Measurements from ENCODE around the gene MEGF11.

MEGF11 gene

DNA sequence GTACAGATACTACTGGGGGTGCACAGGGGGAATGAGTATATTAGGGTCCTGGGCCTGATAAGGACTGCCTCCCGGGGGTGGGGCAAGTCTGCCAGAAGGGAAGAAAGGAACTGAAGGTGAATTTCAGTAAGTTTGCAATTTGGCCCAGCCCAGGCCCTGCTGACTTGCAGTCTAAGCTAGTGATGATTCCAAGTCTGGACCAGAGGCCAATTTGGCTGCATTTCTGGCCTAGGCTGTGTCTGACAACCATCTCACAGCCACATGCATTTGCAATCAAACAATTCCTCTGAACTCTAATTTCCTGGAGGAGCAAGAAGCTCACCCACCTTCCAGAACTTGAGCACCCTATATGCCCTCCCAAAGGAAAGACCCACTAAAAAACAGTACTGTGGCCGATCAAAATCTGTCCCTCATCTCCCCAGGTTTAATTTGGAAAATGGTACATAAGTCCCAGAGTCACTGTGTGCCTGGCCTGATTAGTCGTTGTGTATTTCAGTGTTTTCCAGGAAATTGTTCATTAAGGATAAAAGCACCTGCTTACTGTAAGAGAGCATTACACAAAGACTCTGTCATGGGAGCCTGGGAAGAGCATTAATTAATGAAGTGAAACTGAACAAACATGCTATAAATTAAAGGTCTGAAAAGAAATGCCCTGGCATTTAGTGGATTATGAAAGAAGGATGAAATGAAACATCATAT is 114.5 kb downstream of the MEGF11 start:
- peak; percentile 21 for DNase-seq

DNA sequence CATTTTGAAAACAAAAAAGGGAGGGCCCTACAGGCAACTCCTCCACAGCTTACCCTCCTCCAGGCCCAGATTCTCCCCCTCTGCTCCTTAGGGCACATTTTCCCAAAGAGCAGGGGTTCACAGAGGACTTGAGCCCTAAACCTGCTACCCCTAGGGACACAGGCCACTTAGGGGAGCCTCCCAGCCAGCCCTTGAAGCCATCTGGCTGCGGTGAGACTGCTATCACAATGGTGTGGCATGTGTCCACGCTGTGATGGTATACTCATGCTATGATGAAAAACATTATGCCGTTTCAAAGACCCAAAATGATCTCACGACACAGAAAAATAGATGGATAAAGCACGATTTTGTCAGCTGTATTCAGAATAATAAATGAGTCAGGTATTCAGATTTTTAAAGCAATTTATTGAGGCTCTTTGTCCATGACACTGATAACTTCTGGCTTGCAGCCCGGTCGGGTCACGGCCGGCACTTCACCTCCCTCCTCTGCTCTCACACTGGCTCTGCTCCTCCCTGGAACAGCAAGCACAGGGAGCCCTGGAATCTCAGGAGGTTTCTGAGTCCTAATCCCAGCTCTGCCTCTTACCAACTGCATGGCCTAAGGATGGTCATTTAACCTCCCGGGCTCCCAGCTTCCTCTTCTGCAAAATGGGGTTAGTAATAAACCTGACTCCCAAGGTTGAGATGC is 115.3 kb downstream of the MEGF11 start:
- DNase-seq: no peak

DNA sequence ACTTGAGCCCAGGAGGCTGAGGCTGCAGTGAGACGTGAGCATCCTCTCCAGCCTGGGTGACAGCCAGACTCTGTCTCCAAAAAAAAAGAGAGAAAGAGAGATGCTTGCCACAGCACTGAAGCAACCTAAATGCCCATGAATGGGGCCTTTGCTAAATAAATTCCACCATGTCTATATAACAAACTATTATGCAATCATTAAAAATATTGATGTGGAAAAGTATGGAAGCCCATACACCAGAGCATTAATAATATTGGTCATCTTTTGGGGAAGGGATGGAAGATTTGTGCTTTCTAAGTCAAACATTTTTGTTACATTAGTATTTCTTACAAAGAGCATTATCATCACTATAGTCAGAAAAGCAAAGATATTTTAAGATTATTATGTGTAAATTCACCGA is 116.6 kb downstream of the MEGF11 start:
- no peak for DNase-seq

DNA sequence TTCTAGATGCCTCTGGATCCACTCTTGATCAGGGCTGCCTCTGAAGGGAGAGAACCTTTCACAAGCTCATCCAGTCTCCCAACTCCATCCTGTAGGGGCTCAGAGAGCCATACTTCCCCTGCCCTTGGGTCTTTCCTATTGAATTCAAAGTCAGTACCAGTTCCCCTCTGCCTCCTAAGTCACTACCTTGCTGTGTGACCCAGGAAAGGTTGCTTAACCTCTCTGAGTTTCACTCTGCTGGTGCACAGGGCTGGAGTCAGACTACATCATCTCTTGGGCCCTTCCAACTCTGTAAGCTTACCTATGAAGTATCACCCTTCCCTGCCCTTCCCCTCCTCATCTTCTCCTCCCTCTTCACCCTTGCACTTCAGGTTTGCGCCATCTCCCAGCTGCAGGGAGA is 117.9 kb downstream of the MEGF11 start:
- DNase-seq: no peak

DNA sequence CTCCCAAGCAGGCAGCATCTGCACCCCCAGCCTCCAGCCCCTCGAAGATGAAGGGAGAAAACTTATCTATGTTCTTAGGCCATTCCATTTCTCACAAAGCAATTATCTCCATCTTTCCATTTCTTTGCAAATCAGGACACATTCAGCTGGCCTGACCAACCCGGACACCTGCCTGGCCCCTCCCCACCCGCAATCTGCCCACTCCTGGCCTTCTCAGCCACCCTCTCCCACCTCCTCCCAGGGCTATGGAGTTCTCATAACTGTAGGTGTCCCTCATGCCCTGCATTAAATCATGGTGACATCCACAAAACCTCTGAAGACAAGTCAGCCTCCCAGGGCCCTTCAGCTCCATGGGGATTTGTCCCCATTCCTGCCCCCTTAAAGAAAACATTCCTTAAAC is 119.3 kb downstream of the MEGF11 start:
- no peak for DNase-seq

DNA sequence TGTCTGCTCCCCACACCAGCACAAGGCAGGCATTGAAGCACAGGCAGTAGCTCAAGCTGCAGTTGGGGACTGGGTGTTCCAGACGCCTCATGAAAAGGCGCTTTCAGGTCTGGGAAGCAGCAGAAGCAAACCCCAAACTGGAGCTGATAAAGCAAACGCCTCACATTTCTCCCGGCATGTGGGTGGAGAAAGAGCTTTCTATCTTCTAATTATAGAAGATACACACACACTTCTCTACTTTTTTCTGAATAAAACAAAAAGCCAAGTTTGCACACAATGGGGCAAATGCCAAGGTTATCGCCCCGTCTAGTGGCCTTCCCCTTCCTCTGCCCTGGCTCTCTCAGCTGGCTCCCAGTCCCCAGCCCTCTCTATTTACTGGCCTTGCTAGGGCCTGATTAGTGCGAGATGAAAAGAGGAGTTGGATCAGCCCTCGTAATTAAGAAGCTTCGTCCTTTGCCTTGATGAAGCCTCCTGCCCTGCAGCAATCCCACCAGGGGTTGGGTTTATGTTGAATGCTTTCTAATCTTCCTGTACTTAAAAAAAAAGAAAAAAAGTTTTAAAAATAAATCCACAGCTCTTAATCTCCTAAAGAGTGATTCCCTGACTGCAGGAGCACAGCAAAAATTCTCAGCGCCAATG is 120.2 kb downstream of the MEGF11 start:
- DNase-seq: no peak

DNA sequence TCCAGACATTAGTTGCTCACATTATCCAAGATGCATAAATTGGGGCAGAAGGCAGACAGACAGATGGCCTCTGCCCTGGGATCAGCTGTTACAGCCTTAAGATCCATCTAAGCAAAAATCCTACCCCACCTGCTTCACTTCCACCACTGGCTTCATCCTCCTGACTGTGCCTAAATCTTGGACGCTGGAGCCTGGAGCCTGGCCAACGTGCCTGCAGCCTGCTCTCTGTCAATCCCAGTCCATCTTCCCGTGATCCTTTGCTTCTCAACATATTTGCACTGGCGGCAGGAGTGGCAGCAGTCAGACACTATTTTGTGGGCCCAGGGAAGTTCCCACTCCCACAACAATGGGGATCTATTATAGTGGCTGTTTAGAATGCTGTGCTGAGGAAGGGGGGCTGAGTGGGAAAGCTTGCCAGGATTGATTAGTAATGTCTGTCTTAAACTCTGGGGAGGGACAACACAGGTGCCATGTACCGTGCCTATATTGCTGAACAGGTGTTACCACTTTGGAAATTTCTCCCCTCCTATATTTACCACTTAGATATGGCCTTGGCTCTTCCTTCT is 121.2 kb downstream of the MEGF11 start:
- DNase-seq: no peak

DNA sequence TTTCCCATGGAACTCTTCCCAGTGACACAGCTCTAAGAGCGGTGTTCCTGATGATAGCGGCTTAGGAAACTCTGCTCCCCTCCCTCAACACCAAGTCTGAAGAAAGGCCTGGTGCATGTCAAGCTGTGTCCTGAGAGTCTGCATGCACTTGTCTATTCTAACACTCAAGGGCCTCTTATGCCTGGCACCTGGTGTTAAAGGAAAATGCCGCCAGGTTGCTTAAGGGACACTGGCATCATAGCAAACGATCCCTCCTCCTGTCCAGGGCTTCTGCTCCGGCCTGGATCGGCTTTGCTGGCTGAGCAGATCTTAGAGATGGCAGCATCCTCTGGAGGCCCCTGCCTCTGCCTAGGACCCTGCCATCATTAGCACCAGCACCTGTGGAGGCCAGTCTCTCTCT is 121.7 kb downstream of the MEGF11 start:
- DNase-seq: no peak

DNA sequence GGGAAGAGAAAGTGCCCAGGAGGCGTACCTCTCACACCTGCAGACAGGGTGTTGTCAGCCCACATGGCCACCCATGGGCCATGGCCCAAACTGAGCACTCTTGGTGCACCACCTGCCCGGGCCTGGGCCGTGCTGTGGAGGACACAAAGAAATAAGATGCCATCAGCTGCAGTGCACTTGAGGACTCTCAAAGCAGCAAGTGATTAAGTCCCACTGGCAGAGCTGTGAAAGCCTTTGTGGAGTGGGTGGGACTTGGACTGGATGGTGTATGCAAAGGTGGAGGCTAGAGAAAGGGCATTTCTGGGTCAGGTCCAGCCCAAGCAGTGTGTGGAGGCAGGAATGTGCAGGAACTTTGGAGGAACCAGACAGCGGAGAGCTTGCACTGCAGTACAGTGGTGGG is 122.3 kb downstream of the MEGF11 start:
- no peak for DNase-seq

DNA sequence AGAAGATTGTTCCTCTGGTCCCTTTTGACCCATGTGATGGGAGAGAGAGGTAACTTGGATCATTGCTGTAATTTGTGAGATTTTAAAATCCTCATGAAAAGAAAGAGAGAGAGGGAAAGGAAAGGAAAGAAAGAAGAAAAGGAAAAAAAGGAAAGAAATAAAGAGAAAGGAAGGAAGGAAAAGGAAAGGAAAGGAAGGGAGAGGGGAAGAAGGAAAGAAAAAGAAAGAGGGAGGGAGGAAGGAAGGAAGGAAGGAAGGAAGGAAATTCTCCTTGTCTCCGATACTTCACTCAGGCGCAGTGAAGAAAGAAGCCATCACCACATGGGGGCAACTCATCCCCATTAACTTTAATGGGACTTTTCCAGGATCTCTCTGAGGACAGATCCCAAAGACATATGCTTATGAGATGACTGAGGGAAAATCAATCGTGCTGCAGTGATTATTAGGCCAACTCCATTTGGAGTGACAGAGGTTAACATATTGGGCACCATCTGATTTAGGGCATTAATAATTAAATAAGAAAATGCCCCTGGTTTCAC is 123.0 kb downstream of the MEGF11 start:
- DNase-seq: no peak

DNA sequence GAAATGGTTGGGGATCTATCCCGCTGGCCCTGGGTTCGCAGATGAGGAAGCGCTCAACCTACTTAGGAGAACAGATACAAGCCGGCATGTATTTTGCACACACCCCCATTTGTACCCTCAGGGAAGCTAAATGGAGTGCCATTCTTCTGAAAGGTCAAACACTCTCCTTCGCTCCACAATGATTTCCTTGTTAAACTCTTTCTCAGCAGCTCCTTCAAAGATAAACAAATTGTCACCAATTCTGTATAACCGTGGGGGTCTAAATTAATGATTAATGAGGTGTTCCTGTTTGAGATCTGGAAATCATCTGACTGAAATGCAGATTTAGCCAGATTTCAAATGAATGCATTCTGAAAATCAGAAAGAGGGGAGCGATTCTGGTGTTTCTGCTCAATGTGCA is 124.0 kb downstream of the MEGF11 start:
- DNase-seq: no peak

DNA sequence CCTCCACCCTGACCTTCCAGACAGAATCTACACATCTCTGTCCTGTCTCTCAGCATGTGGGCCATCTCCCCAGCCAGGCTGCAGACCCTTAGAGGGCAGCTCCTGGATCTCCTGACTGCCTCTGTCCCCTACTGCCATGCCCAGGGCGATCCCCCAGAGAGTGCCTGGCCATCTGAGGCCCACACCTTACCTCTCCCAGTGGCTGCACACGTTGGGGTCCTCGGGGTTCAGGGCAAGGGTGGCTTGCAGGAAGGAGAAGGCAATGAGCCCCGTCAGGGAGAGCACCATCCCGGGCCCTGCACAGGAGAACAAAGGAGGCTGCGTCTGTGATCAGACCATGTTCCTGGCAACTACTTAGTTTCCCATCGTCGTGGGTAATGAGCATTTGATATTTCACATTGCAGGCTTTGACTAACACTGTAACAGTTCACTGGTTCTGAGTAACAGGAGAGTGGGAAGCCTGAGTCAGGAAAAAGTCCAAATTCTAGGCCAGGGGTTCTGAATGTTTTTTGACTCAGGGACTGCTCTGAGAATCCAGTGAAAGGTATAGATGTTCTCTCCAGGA is 125.4 kb downstream of the MEGF11 start:
- DNase-seq: no peak

DNA sequence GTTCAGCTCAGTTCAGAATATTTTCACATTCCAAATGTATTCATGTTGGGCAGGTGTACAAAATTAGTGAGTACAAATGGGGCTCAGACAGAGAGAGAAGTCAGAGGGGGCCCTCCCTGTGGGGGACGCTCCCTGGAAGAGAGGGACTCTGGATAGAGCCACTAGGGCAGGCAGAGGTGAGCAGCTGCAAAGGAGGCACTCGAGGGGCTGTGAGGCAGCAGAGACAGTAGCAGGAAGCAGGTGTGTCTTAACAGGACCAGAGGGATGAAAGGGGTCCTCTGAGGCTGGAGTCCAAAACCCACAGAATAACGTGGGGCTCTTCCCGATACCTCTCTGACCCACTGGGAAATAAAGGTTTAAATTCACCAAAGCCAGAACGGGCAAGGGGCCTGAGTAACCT is 127.1 kb downstream of the MEGF11 start:
- no peak for DNase-seq

DNA sequence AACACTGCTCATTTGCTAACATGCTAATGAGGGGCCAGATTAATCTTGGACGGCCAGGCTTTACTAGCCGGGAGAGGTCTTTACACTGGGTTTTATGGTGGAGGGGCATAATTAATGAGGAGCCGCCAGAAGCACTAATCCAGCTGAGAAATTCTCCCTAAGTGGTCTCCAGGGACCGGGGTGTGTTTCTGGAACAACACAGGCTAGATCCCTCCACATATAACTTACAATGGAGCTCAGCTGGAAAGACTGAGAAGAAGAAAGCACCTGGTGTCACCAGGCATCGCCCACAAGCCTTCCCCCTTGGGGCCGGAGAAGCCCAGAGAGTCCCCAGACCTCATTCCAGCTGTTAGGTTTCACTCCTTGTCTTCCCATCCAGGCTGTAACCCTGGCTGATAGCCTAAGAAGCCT is 127.5 kb downstream of the MEGF11 start:
- DNase-seq: no peak

DNA sequence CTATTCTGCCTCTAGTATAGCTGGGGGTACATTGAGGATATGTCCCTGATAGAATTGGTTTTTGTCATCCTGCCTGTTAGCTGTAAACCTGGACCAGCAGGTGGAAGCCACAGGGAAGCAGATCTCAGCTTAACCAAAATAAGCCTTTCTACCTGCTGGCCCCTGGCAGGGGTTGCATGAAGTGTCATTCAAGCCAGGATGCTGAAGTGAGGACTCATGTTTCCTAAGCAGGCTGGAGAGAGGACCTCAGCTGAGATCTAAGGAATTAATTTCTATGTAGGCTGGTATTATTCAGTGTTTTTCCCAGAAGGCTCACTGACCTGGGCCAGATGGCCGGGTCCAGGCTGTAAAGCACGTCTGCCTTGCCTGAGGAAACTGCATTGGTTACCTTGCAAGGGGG is 128.9 kb downstream of the MEGF11 start:
- DNase-seq: no peak

DNA sequence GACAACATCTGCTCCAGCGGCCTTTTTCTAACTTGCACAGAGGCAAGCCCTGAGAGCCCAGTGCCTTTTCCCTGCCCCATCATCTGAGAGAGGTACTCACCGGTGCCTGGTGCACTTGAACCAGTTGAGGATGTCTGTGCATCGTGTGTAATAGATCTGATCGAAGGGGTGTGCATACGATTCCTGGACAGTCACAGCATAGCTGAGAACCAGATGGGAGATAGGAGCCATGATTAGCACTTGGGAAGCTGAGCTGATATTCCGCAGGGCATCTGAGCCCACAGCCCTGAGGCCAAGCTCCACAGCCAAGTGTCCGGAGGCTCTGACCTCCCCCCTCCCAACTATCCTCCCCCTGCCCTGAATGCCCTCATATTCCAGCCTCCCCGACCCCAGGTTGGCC is 129.8 kb downstream of the MEGF11 start:
- DNase-seq: no peak

DNA sequence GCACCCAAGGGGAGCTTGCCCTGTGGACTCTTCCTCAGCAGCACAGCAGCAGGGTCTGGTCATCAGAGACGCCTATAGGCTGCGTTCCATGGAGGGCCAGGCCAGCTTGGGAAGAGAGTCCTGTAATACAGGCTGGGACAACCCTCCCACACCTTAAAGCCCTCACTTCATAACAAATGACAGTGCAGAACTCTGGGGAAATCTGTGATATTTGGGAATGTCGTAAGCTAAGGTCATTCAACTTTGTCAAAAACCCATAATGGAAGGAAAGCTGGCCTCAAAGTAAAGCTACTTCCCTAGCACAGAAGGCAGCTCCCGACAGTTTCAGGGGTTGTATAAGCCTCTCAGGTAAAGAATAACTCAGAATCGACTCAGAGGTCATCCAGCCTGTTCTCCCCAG is 133.1 kb downstream of the MEGF11 start:
- DNase-seq: no peak

DNA sequence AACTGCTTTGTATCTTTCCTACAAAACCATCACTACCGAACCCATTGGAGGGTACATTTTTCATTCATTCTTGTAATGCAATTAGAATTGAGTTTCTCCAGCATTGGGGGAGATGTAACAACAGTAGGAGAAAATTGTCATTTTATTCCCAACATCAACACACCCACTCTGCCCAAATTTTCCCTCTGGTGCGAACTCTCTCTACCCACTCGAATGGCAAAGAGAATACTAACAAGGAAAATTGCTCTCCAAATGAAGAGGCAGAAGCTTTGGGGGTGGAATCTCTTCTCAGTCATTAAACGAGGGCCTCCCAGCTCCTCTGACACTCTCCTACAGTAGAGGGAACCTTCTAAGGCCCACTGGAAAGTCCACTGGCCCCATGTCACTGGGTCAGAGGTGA is 135.7 kb downstream of the MEGF11 start:
- DNase-seq: no peak

DNA sequence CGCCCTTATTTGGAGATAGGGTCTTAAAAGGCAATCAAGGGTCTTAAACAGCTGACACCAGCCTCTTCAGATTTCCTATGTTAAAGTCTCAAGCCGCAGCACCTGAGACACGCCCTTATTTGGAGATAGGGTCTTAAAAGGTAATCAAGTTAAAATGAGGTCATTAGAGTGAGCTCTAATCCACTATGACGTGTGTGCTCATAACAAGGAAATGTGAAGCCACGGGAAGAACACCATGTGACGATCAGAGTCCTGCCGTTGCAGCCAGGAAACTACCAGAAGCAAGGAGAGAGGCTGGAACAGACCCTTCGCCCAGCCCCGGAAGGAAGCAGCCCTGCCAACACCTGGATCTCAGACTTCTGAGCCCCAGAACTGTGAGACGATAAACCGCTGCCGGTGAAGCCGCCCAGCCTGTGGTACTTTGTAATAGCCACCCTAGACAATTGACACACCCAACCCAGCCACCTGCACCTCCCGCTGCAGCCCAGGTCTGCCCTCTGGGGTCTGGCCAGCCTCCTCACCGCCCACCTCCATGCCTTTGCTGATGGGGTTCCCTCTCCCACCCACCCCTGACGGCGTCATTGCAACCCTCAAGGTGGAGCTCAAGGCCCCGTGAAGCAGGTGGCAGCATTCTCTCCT is 137.9 kb downstream of the MEGF11 start:
- DNase-seq: no peak

DNA sequence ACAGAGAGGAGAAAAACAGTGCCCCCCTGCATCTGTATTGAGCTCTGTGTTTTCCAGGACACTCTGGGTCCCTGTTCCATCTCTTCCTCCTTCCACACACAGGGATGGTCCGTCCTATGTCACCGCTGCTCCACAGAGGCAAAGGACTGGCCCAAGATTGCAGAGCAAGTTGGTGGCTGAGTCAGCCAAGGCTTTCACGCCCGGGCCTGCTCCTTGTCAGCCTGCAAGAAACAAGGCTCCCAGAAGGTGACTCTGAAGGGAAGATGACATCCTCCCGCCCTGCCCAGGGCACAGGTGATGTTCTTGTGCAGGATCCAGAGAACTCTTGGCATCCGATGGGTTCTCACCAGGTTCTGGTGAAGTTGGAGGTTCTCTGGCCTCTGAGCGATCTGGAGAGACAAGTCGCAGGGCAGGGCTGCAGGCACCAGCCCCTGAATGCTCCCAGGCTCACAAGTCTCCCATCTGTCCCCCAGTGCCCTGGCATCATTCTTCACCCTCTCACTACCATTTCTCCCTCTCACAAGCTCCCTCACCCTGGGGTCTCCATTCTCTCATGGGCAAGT is 138.6 kb downstream of the MEGF11 start:
- DNase-seq: peak; percentile 35

DNA sequence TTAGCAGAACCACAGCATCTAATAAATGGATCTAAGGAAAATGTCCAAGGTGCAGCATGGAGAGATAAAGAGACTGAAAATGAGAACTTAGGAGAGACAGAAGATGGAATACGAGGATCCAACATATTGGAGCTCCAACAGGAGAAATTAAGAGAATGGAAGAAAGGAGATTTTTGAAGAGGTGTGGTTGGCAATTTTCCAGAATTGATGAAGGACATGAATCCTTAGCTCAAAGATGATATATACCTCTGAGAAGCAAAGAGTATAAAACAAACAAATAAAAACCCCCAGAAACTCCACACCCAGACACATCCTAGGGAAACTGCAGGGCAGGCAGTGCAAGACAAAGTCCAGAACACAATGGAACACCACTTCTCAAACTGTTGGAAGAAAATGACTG is 141.2 kb downstream of the MEGF11 start:
- DNase-seq: no peak

DNA sequence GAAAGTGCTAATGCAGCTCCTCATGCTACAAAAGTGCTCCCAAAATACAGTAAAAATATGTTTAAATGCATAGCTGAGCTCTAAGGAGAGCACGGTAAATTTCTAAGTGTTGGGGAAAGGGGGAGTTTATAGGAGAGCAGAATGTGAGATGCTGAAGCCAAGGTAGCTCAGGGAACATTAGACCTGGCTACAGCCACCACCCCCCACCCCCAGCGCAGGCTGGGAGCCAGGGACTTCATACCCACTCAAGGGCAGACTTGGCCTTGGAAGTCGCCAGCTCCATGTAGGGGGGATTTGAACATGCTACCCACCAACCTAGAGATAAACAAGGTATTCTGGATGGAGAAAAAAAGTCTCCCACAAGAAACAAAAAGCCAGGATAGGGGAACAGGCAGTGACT is 142.2 kb downstream of the MEGF11 start:
- no peak for DNase-seq

DNA sequence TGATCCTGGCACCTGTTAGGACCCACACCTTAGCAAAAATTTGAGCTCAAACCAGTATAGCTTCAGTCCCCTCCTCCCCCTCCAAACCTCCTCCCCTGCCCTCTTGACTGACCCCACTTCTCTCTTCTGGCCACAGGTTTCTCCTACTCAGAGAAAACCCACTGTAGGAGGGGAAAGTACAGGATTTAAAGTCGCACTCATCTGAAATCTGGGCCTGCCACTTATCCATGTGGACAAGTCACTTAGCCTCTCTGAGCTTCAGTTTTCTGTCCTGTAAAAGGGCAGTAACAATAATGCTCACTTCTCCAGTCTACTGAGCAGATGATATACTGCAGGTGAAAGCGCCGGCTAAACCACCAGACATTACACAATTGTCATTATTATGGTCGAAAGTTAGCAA is 142.7 kb downstream of the MEGF11 start:
- DNase-seq: no peak

Data from NCI-H1694 treated with DMSO at 0.1 percent for 48 hours (cell line).